A673 (cell line): ENCODE measurements around the gene AREG. TPM values are rescaled to one million over a fixed set of nuclear protein-coding genes. Genes with fewer than 3 reads are reported as not detected.

Experiments used
- BruUV-seq: library from RNA; stranded (reverse); fragments of 400-500 nt; replicated peaks from 2 replicates; lab custom pipeline; 2021; lab: Mats Ljungman, UMichigan
- CTCF ChIA-PET: fragments of 300-600 bp; sonication (Branson Sonifier 250); formaldehyde crosslinking; loops from one replicate; lab custom pipeline; 2022; ENCODE audit warnings: antibody characterized with exemption; lab: Charles Lee
- POLR2A ChIA-PET: fragments of 300-600 bp; sonication (Branson Sonifier 250); formaldehyde crosslinking; loops from one replicate; lab custom pipeline; 2022; ENCODE audit warnings: antibody characterized with exemption; ENCODE audit not compliant: low non-redundant PET; lab: Charles Lee
- DNase-seq: peaks from one replicate; pipeline ENCODE4 v3.0.0-alpha.2; 2015; ENCODE audit warnings: low spot score
- H3K27ac ChIP-seq: fragments of 200-600 bp; sonication (generic); 2 replicates; pipeline ENCODE4 v1.5.1; 2016; ENCODE audit warnings: mixed run types, low read depth, mild to moderate bottlenecking, mixed read lengths, antibody characterized with exemption, low read length; ENCODE audit not compliant: poor library complexity, severe bottlenecking
- H3K27me3 ChIP-seq: fragments of 200-600 bp; sonication (generic); replicated peaks from 2 replicates; pipeline ENCODE4 v1.6.1; 2017; ENCODE audit warnings: mixed run types, low read depth, mild to moderate bottlenecking, mixed read lengths, antibody characterized with exemption, low read length; ENCODE audit not compliant: insufficient read depth, poor library complexity
- H3K36me3 ChIP-seq: fragments of 200-600 bp; sonication (generic); 2 replicates; pipeline ENCODE4 v1.6.1; 2016; ENCODE audit warnings: mixed run types, mild to moderate bottlenecking, mixed read lengths, antibody characterized with exemption, low read length; ENCODE audit not compliant: insufficient read depth, poor library complexity, severe bottlenecking
- H3K4me1 ChIP-seq: fragments of 200-600 bp; sonication (generic); 2 replicates; pipeline ENCODE4 v1.6.1; 2017; ENCODE audit warnings: mixed run types, mild to moderate bottlenecking, mixed read lengths, antibody characterized with exemption, low read length; ENCODE audit not compliant: insufficient read depth, poor library complexity, severe bottlenecking
- H3K4me3 ChIP-seq: fragments of 200-600 bp; sonication (generic); 2 replicates; pipeline ENCODE4 v1.5.1; 2016; ENCODE audit warnings: low read depth, mixed run types, mild to moderate bottlenecking, mixed read lengths, low read length; ENCODE audit not compliant: poor library complexity, severe bottlenecking
- H3K9me3 ChIP-seq: fragments of 200-600 bp; sonication (generic); 2 replicates; pipeline ENCODE4 v1.6.1; 2016; ENCODE audit warnings: mixed run types, low read depth, mild to moderate bottlenecking, mixed read lengths, antibody characterized with exemption, low read length; ENCODE audit not compliant: poor library complexity, severe bottlenecking
- CTCF ChIP-seq: fragments of 300-800, 200-600 bp; sonication (generic); conservative IDR thresholded peaks from 2 replicates; pipeline ENCODE4 v1.5.1; 2017; ENCODE audit warnings: low read depth, mild to moderate bottlenecking, antibody characterized with exemption, low read length, moderate library complexity, mixed read lengths
- EZH2 ChIP-seq: fragments of 200-600 bp; sonication (generic); IDR thresholded peaks from 2 replicates; pipeline ENCODE4 v1.6.1; 2017; ENCODE audit warnings: borderline replicate concordance, low read depth, mild to moderate bottlenecking, mixed read lengths, antibody characterized with exemption, low read length; ENCODE audit not compliant: poor library complexity, severe bottlenecking
- intact Hi-C: fragments of 100-400 bp; cut with micrococcal nuclease; formaldehyde crosslinking; loops from one replicate; pipeline ENCODE4 v1.10.0; 2022; ENCODE audit not compliant: unreplicated experiment
- total RNA-seq: library from RNA; stranded (reverse); gene quantifications from 2 replicates; pipeline ENCODE4 v1.2.3, GENCODE V29; 2021

The AREG gene
- total RNA-seq, 1 experiment from 2014 or later, result not detected

- CTCF ChIA-PET, result no interaction called here
- POLR2A ChIA-PET, result no interaction called here
- TF ChIP-seq CTCF, result no peak
- no peak for TF ChIP-seq EZH2
- DNase-seq, result no peak
- H3K27ac ChIP-seq, result no peak overlapping the region
- H3K9me3 ChIP-seq, result no peaks in the 10 kb centered on the region
- H3K27me3 ChIP-seq, result no peaks in the 10 kb centered on the region
- no TSS peak for BruUV-seq
- H3K4me3 ChIP-seq, result no peak overlapping the region
- H3K4me1 ChIP-seq, result no peaks in the 10 kb centered on the region
- intact Hi-C loops, result no loop called here
- no peaks in the 10 kb centered on the region for H3K36me3 ChIP-seq
Measured at GRCh38 chr4:74463123-74463522, 18.2 kb downstream of the AREG start.

GRCh38 chr4:74464291-74464690, 19.4 kb downstream of the AREG start:
- ChIA-PET CTCF (no interaction called here), POLR2A (no interaction called here)
- Histone ChIP-seq H3K27ac (no peak overlapping the region), H3K27me3 (no peaks in the 10 kb centered on the region), H3K4me1 (no peaks in the 10 kb centered on the region), H3K9me3 (no peaks in the 10 kb centered on the region), H3K36me3 (no peaks in the 10 kb centered on the region), H3K4me3 (no peak overlapping the region)
- TF ChIP-seq CTCF, result no peak
- TF ChIP-seq EZH2, result no peak
- no TSS peak for BruUV-seq
- no peak for DNase-seq
- intact Hi-C loops, result no loop called here

GRCh38 chr4:74466242-74466641, 21.3 kb downstream of the AREG start:
- Histone ChIP-seq H3K36me3 (no peaks in the 10 kb centered on the region), H3K4me3 (no peak overlapping the region), H3K27me3 (no peaks in the 10 kb centered on the region), H3K27ac (no peak overlapping the region), H3K4me1 (no peaks in the 10 kb centered on the region), H3K9me3 (no peaks in the 10 kb centered on the region)
- intact Hi-C loops, result no loop called here
- TF ChIP-seq EZH2 (no peak), CTCF (no peak)
- no TSS peak for BruUV-seq
- POLR2A ChIA-PET, result no interaction called here
- CTCF ChIA-PET, result no interaction called here
- DNase-seq, result no peak
